K562 (cell line): Measurements from ENCODE around the gene RNU1-2. TPM values are rescaled to one million over a fixed set of nuclear protein-coding genes. Genes with fewer than 3 reads are reported as not detected.

Experiments used
- BMI1 ChIP-seq: fragments of 150-350 bp; IDR thresholded peaks from 2 replicates; pipeline ENCODE4 v1.6.1; 2014; ENCODE audit warnings: low read length
- CHCHD3 ChIP-seq: fragments of 250-450 bp; sonication (Bioruptor Pico); IDR thresholded peaks from 2 replicates; pipeline ENCODE4 v2.1.2; 2022; ENCODE audit warnings: mild to moderate bottlenecking
- E2F3 ChIP-seq: fragments of 250-450 bp; sonication (Bioruptor Pico); IDR thresholded peaks from 2 replicates; pipeline ENCODE4 v1.4.0; 2020; ENCODE audit warnings: mild to moderate bottlenecking
- EP300 ChIP-seq: IDR thresholded peaks from 2 replicates; pipeline ENCODE4 v1.6.1; 2012; ENCODE audit warnings: low read length, improper control_type of control experiment
- FIP1L1 ChIP-seq: fragments of 200-400 bp; formaldehyde crosslinking; IDR thresholded peaks from 2 replicates; pipeline ENCODE4 v1.6.1; 2018; ENCODE audit warnings: mild to moderate bottlenecking, low read depth, low read length; ENCODE audit not compliant: poor library complexity, severe bottlenecking
- GABPB1 ChIP-seq: sonication (generic); formaldehyde crosslinking; IDR thresholded peaks from 2 replicates; pipeline ENCODE4 v1.8.0; 2022; ENCODE audit warnings: mild to moderate bottlenecking, missing genetic modification reagents
- HDGF ChIP-seq: fragments of 450-650 bp; IDR thresholded peaks from 2 replicates; pipeline ENCODE4 v1.6.1; 2016
- HNRNPUL1 ChIP-seq: fragments of 200-400 bp; formaldehyde crosslinking; IDR thresholded peaks from 2 replicates; pipeline ENCODE4 v1.6.1; 2017; ENCODE audit warnings: low read length
- KDM1A ChIP-seq, 2 experiments: fragments of 450-650 bp; IDR thresholded peaks; 2 replicates each; pipeline ENCODE4 v1.6.1; 2016; ENCODE audit warnings: mild to moderate bottlenecking in 2 of 2
- MTF1 ChIP-seq: fragments of 250-450 bp; sonication (Bioruptor Pico); IDR thresholded peaks from 2 replicates; pipeline ENCODE4 v1.9.0; 2021; ENCODE audit warnings: moderate library complexity, mild to moderate bottlenecking, inconsistent platforms, borderline replicate concordance
- NELFE ChIP-seq: IDR thresholded peaks from 2 replicates; pipeline ENCODE4 v1.6.1; 2011; ENCODE audit warnings: mild to moderate bottlenecking; ENCODE audit not compliant: insufficient read depth, insufficient read length
- PCBP2 ChIP-seq: fragments of 200-400 bp; formaldehyde crosslinking; IDR thresholded peaks from 2 replicates; pipeline ENCODE4 v1.6.1; 2018; ENCODE audit warnings: low read length, low read depth, mild to moderate bottlenecking, moderate library complexity; ENCODE audit not compliant: poor library complexity, severe bottlenecking
- PHF21A ChIP-seq: fragments of 450-650 bp; IDR thresholded peaks from 2 replicates; pipeline ENCODE4 v1.6.1; 2017; ENCODE audit warnings: low read depth, borderline replicate concordance
- RBM14 ChIP-seq: fragments of 200-400 bp; formaldehyde crosslinking; IDR thresholded peaks from 2 replicates; pipeline ENCODE4 v1.6.1; 2018; ENCODE audit warnings: low read depth, mild to moderate bottlenecking, low read length, moderate library complexity, borderline replicate concordance; ENCODE audit not compliant: insufficient read depth
- RBM25 ChIP-seq: fragments of 200-400 bp; formaldehyde crosslinking; IDR thresholded peaks from 2 replicates; pipeline ENCODE4 v1.6.1; 2018; ENCODE audit warnings: low read length, low read depth, moderate library complexity; ENCODE audit not compliant: severe bottlenecking
- RNF2 ChIP-seq: sonication (generic); IDR thresholded peaks from 2 replicates; pipeline ENCODE4 v1.6.1; 2016
- SAP30 ChIP-seq: fragments of 200-600 bp; sonication (generic); IDR thresholded peaks from 2 replicates; pipeline ENCODE4 v1.6.1; 2012; ENCODE audit warnings: borderline replicate concordance, low read depth, mild to moderate bottlenecking, moderate library complexity, low read length, control low read depth, inconsistent platforms; ENCODE audit not compliant: insufficient read depth, poor library complexity, severe bottlenecking
- ZNF143 ChIP-seq: sonication (generic); formaldehyde crosslinking; IDR thresholded peaks from 2 replicates; pipeline ENCODE4 v1.9.0; 2022; ENCODE audit warnings: mild to moderate bottlenecking, missing genetic modification reagents
- ZNF224 ChIP-seq: sonication (generic); formaldehyde crosslinking; IDR thresholded peaks from 2 replicates; pipeline ENCODE4 v1.8.0; 2022; ENCODE audit warnings: mild to moderate bottlenecking, missing genetic modification reagents
- ZNF316 ChIP-seq: fragments of 450-650 bp; IDR thresholded peaks from 2 replicates; pipeline ENCODE4 v1.6.1; 2016
- ZNF561 ChIP-seq: fragments of 450-650 bp; formaldehyde crosslinking; conservative IDR thresholded peaks from 2 replicates; pipeline ENCODE4 v1.4.0; 2020; ENCODE audit warnings: mild to moderate bottlenecking, moderate library complexity
- polyA plus RNA-seq, 8 experiments: library from polyadenylated mRNA; depleted of rRNA in 4 of 8; stranded (reverse) in 5 of 8; unstranded in 3 of 8; fragments of >200 nt; fragmentation: Nextera tagmentation in 2 of 8; fragmentation: Illumina TruSeq in 1 of 8; extraction: Ambion mirVana in 2 of 8; extraction: Trizol in 1 of 8; gene quantifications; 2 replicates each; pipeline versions ENCODE4 v1.2.1 to v1.2.3, GENCODE V29; 2011 to 2014; ENCODE audit warnings: inconsistent platforms in 1 of 8, missing spikeins in 1 of 8
- total RNA-seq, 7 experiments: library from RNA; depleted of rRNA in 6 of 7; stranded (reverse); fragments of >200 nt in 6 of 7; fragmentation: Illumina TruSeq in 2 of 7; extraction: Trizol in 2 of 7; gene quantifications; 2 replicates each; pipeline versions ENCODE4 v1.2.1 to v1.2.3, GENCODE V29; 2011 to 2021; ENCODE audit warnings: low replicate concordance in 1 of 7
- TF ChIP-seq, protein P1 (sequence below): IDR thresholded peaks from 2 replicates; pipeline ENCODE4 v1.6.1; 2014; ENCODE audit warnings: antibody characterized with exemption
- TF ChIP-seq, protein P2 (sequence below): fragments of 450-650 bp; conservative IDR thresholded peaks from 2 replicates; pipeline ENCODE4 v1.6.1; 2016; ENCODE audit warnings: missing genetic modification characterization, low read depth, mild to moderate bottlenecking, control low read depth, missing compliant biosample characterization
- TF ChIP-seq, protein P3 (sequence below): fragments of 250-450 bp; sonication (Bioruptor Pico); IDR thresholded peaks from 2 replicates; pipeline ENCODE4 v1.9.0; 2021; ENCODE audit warnings: mild to moderate bottlenecking, inconsistent platforms

RNU1-2 gene
- total and polyA plus RNA-seq, 9 of the 15 experiments (the other 6 are each of a cell fraction or from before 2014, with no cell fraction given) = under 0.01 to 32,823 (median 2,538) TPM; not detected in 4

DNA sequence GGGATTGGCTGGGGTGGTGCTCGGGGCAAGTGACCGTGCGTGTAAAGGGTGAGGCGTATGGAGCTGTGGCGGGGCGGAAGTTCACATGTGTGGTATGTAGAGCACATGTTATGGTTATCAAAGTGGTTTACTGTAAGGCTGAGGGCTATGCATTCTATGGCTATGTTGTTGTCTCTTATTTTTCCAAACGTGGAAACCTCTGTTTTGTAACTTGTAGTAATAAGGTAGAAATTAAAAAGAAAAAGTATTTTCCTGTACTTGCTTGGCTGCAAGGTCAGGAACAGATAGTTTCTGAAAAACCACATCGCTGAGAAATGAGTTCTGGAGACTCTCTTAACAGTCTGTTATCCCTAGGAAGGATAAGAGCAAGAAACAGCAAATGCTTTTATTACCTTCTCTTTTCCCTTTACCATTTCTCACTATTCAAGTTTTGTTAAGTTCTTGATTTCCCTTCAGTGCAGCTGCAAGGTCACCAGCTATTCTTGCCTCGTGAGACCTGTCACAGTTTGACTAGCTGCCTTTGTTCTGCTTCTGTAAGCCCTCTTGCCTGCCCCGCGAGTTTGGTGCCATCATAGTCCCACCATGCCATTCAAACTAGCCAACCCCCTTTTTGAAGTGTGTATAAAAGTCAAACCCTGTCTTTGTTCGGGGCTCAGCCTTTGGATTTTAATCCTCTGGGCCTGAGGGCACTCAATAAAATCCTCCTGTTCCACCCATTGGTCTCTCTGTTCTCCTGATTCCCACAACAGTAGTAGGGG is 9.5 kb downstream of the RNU1-2 start (continued):
- peak; percentile 100 for TF ChIP-seq CHCHD3 (CRISPR knock-in tag)
- peak; percentile 92 for TF ChIP-seq ZNF561 (CRISPR knock-in tag)
- peak; percentile 74 for TF ChIP-seq ZNF143
- TF ChIP-seq HDGF = no peak
- no peak for TF ChIP-seq SAP30
- no peak for TF ChIP-seq BMI1
- peak; percentile 40 for TF ChIP-seq RBM25
- peak; percentile 80 for TF ChIP-seq EP300
- TF ChIP-seq E2F3 (CRISPR knock-in tag) = no peak; the same call in 1 of the 2 replicates
- TF ChIP-seq, protein P1, sequence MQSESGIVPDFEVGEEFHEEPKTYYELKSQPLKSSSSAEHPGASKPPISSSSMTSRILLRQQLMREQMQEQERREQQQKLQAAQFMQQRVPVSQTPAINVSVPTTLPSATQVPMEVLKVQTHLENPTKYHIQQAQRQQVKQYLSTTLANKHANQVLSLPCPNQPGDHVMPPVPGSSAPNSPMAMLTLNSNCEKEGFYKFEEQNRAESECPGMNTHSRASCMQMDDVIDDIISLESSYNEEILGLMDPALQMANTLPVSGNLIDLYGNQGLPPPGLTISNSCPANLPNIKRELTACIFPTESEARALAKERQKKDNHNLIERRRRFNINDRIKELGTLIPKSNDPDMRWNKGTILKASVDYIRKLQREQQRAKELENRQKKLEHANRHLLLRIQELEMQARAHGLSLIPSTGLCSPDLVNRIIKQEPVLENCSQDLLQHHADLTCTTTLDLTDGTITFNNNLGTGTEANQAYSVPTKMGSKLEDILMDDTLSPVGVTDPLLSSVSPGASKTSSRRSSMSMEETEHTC = peak; percentile 48; the same call in 1 of the 2 replicates
- TF ChIP-seq KDM1A (IDR thresholded peaks at IDR 0.05) = peak; percentile 74 to 78; a peak in 3 of 4 replicates
- peak; percentile 31; the same call in 1 of the 2 replicates for TF ChIP-seq PHF21A
- peak; percentile 89 for TF ChIP-seq GABPB1 (CRISPR knock-in tag)
- no peak for TF ChIP-seq RBM14
- TF ChIP-seq HNRNPUL1 = peak; percentile 99
- TF ChIP-seq, protein P2, sequence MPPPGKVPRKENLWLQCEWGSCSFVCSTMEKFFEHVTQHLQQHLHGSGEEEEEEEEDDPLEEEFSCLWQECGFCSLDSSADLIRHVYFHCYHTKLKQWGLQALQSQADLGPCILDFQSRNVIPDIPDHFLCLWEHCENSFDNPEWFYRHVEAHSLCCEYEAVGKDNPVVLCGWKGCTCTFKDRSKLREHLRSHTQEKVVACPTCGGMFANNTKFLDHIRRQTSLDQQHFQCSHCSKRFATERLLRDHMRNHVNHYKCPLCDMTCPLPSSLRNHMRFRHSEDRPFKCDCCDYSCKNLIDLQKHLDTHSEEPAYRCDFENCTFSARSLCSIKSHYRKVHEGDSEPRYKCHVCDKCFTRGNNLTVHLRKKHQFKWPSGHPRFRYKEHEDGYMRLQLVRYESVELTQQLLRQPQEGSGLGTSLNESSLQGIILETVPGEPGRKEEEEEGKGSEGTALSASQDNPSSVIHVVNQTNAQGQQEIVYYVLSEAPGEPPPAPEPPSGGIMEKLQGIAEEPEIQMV (tag) = 0 out of 2 replicates have a peak, but pooled peaks have one; percentile 35
- TF ChIP-seq RNF2 = peak; percentile 100
- peak; percentile 44; the same call in 1 of the 2 replicates for TF ChIP-seq MTF1 (CRISPR knock-in tag)
- peak; percentile 81 for TF ChIP-seq NELFE
- no peak for TF ChIP-seq ZNF224 (CRISPR knock-in tag)
- TF ChIP-seq PCBP2 = no peak
- peak; percentile 98 for TF ChIP-seq FIP1L1
- TF ChIP-seq ZNF316 = peak; percentile 99
- TF ChIP-seq, protein P3, sequence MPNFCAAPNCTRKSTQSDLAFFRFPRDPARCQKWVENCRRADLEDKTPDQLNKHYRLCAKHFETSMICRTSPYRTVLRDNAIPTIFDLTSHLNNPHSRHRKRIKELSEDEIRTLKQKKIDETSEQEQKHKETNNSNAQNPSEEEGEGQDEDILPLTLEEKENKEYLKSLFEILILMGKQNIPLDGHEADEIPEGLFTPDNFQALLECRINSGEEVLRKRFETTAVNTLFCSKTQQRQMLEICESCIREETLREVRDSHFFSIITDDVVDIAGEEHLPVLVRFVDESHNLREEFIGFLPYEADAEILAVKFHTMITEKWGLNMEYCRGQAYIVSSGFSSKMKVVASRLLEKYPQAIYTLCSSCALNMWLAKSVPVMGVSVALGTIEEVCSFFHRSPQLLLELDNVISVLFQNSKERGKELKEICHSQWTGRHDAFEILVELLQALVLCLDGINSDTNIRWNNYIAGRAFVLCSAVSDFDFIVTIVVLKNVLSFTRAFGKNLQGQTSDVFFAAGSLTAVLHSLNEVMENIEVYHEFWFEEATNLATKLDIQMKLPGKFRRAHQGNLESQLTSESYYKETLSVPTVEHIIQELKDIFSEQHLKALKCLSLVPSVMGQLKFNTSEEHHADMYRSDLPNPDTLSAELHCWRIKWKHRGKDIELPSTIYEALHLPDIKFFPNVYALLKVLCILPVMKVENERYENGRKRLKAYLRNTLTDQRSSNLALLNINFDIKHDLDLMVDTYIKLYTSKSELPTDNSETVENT (CRISPR knock-in tag) = peak; percentile 98
